Measurements from ENCODE around the gene USP49.

DNA sequence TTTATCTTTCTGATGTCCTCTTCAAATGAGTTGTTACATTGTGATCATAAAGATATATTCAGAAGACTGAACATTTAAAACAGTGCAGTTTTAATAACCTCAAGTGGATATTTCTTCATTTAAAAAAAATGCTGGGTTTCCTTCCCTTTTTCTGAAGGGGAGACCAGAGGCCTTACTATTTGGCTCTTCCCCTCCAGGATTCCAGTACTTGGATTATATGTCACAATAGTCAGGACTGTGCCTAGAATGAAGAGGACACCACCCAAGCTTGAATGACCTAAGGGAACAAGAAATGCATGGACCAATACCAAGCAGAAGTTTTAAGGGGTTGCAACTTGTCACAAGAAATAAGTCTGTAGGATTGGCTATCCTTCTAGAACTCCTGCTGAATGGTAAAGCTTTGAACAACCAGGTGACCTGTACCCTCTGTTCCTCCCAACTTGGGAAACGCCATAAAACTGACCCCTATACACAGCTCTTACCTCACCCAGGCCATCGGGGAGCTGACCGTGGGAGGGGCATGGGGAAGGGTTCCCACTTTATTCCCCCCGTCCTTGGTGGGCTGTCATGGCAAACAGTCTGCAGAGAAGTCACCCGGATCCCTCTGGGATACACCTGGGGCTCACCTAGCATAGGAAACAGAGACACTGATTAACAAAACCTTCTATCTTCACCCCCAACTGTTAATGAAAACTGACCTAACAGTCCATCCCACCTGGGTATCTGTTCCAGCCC is 117.5 kb downstream of the USP49 start:
- TF ChIP-seq, protein P1, sequence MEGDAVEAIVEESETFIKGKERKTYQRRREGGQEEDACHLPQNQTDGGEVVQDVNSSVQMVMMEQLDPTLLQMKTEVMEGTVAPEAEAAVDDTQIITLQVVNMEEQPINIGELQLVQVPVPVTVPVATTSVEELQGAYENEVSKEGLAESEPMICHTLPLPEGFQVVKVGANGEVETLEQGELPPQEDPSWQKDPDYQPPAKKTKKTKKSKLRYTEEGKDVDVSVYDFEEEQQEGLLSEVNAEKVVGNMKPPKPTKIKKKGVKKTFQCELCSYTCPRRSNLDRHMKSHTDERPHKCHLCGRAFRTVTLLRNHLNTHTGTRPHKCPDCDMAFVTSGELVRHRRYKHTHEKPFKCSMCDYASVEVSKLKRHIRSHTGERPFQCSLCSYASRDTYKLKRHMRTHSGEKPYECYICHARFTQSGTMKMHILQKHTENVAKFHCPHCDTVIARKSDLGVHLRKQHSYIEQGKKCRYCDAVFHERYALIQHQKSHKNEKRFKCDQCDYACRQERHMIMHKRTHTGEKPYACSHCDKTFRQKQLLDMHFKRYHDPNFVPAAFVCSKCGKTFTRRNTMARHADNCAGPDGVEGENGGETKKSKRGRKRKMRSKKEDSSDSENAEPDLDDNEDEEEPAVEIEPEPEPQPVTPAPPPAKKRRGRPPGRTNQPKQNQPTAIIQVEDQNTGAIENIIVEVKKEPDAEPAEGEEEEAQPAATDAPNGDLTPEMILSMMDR (conservative IDR thresholded peaks at IDR 0.05; ENCODE audit: low read depth, low read length), result no peak
- no peak for TF ChIP-seq EZH2 (IDR thresholded peaks at IDR 0.05; ENCODE audit: low read length, unreplicated experiment)
- no peak for TF ChIP-seq EZH2phosphoT487 (IDR thresholded peaks at IDR 0.05; ENCODE audit: borderline replicate concordance, low read length)

Data from PC-3 (cell line).